HUES48 (cell line): ENCODE data around the gene FCHO1.

Experiments used
- H3K27ac ChIP-seq: one replicate; pipeline ENCODE4 v1.7.0; 2013; ENCODE audit warnings: low read depth, low read length, inconsistent platforms
- H3K27me3 ChIP-seq: 2 replicates; pipeline ENCODE4 v1.6.1; 2013; ENCODE audit warnings: mild to moderate bottlenecking, low read length; ENCODE audit not compliant: control insufficient read depth, insufficient read depth
- H3K36me3 ChIP-seq: 2 replicates; pipeline ENCODE4 v1.6.1; 2013; ENCODE audit warnings: low read length; ENCODE audit not compliant: control insufficient read depth, insufficient read depth
- H3K4me1 ChIP-seq: 2 replicates; pipeline ENCODE4 v1.6.1; 2013; ENCODE audit warnings: mild to moderate bottlenecking, low read length; ENCODE audit not compliant: control insufficient read depth, insufficient read depth
- H3K4me3 ChIP-seq: 2 replicates; pipeline ENCODE4 v1.5.1; 2013; ENCODE audit warnings: mild to moderate bottlenecking, low read depth, low read length
- H3K9ac ChIP-seq: 2 replicates; pipeline ENCODE4 v1.6.1; 2013; ENCODE audit warnings: mild to moderate bottlenecking, low read depth, low read length, moderate library complexity
- H3K9me3 ChIP-seq: 2 replicates; pipeline ENCODE4 v1.6.1; 2013; ENCODE audit warnings: low read length; ENCODE audit not compliant: control insufficient read depth, insufficient read depth

The FCHO1 gene

GRCh38 chr19:17735410-17735809, 15.9 kb upstream of the FCHO1 start:
- H3K27ac ChIP-seq: no peak overlapping the region
- no peaks in the 10 kb centered on the region for H3K4me1 ChIP-seq
- H3K4me3 ChIP-seq: no peak overlapping the region
- H3K27me3 ChIP-seq: no peaks in the 10 kb centered on the region
- no peaks in the 10 kb centered on the region for H3K9me3 ChIP-seq
- H3K9ac ChIP-seq: no peak overlapping the region
- H3K36me3 ChIP-seq: peaks cover 51% of the 10 kb centered on the region

DNA sequence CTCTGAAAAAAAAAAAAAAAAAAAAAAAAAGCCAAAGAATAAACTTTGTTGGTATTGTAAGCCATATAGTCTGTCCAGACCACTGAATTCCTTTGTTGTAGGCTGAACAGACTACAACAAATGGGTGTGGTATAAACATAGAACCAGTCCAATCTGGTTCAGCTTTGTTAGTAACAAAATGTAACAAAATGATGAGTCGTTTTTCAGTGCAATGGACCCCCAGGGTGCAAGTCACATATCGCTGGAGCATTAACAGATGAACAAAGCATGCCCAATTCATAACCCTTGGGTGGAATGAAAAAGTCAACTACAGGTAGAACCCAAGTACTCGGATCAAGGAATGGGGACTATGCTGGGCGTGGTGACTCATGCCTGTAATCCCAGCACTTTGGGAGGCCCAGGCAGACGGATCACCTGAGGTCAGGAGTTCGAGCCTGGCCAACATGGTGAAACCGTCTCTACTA, 13.6 kb upstream of the FCHO1 start:
- no peak overlapping the region for H3K9ac ChIP-seq
- no peaks in the 10 kb centered on the region for H3K4me1 ChIP-seq
- no peak overlapping the region for H3K4me3 ChIP-seq

GRCh38 chr19:17739121-17739875, 12.0 kb upstream of the FCHO1 start:
- Histone ChIP-seq H3K4me1 (no peaks in the 10 kb centered on the region), H3K9ac (no peak overlapping the region), H3K36me3 (peaks cover 14% of the 10 kb centered on the region), H3K27me3 (no peaks in the 10 kb centered on the region), H3K4me3 (no peak overlapping the region), H3K9me3 (no peaks in the 10 kb centered on the region), H3K27ac (peak overlapping the region; percentile 26)

More for the DNA sequence above, 13.6 kb upstream of the FCHO1 start:
- Histone ChIP-seq H3K27ac (no peak overlapping the region), H3K27me3 (no peaks in the 10 kb centered on the region), H3K36me3 (peaks cover 29% of the 10 kb centered on the region), H3K9me3 (no peaks in the 10 kb centered on the region)

DNA sequence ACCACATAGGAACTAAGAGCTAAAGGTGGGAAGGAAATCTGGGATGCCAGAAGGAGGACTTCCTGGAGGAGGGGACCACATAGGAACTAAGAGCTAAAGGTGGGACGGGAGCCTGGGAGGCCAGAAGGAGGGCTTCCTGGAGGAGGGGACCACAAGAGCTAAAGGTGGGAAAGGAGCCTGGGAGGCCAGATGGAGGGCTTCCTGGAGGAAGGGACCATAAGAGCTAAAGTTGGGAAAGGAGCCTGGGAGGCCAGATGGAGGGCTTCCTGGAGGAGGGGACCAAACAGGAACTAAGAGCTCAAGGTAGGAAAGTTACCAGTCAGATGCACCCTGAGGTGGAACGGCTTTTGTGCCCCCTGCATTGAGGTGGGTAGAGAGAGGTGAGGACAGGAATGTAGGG, 9.8 kb upstream of the FCHO1 start:
- Histone ChIP-seq H3K27me3 (no peaks in the 10 kb centered on the region), H3K4me3 (no peak overlapping the region), H3K27ac (no peak overlapping the region), H3K4me1 (no peaks in the 10 kb centered on the region), H3K9me3 (no peaks in the 10 kb centered on the region), H3K9ac (no peak overlapping the region), H3K36me3 (peaks cover 2% of the 10 kb centered on the region; the same call in 1 of the 2 replicates)

DNA sequence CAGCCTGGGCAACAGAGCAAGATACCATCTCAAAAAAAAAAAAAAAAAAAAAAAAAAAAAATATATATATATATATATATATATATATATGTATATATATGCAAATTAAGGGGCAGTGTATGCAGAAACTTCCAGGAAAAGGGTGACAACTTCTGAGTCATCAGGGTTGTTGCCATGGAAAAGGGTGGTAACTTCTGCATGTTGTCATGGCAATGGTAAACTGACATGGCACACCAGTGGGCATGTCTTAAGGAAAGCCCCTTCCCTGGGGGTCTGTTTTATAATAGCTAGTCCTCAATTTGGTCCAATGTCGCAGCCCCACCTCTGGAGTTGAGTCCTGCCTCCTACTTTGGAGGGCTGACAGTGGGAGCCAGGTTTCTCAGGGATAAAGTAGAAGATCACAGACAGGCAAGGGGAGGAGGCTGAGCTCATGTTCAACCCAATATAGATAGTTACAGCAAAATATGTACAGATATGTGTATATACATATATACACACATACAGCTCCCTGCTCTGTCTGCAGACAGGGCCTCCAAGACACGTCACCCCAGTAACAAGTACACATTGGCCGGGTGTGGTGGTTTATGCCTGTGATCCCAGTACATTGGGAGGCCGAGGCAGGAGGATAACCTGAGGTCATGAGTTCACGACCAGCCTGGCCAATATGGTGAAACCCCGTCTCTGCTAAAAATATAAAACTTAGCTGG, 7.2 kb upstream of the FCHO1 start:
- H3K4me1 ChIP-seq: no peaks in the 10 kb centered on the region
- H3K4me3 ChIP-seq: no peak overlapping the region
- H3K27ac ChIP-seq: no peak overlapping the region
- H3K9me3 ChIP-seq: no peaks in the 10 kb centered on the region
- H3K9ac ChIP-seq: no peak overlapping the region
- no peaks in the 10 kb centered on the region for H3K36me3 ChIP-seq
- no peaks in the 10 kb centered on the region for H3K27me3 ChIP-seq

GRCh38 chr19:17747205-17748098, 3.8 kb upstream of the FCHO1 start:
- no peaks in the 10 kb centered on the region for H3K9me3 ChIP-seq
- no peaks in the 10 kb centered on the region for H3K4me1 ChIP-seq
- H3K27me3 ChIP-seq: no peaks in the 10 kb centered on the region
- H3K27ac ChIP-seq: no peak overlapping the region
- H3K4me3 ChIP-seq: peak overlapping the region; percentile 76
- no peaks in the 10 kb centered on the region for H3K36me3 ChIP-seq
- H3K9ac ChIP-seq: no peak overlapping the region

- Histone ChIP-seq H3K4me1 (no peaks in the 10 kb centered on the region; the same call in 1 of the 2 replicates), H3K27me3 (no peaks in the 10 kb centered on the region), H3K36me3 (no peaks in the 10 kb centered on the region), H3K27ac (no peak overlapping the region), H3K9me3 (no peaks in the 10 kb centered on the region), H3K9ac (no peak overlapping the region), H3K4me3 (no peak overlapping the region)
These were observed 2.2 kb upstream of the FCHO1 start for GRCh38 chr19:17748884-17749638.

DNA sequence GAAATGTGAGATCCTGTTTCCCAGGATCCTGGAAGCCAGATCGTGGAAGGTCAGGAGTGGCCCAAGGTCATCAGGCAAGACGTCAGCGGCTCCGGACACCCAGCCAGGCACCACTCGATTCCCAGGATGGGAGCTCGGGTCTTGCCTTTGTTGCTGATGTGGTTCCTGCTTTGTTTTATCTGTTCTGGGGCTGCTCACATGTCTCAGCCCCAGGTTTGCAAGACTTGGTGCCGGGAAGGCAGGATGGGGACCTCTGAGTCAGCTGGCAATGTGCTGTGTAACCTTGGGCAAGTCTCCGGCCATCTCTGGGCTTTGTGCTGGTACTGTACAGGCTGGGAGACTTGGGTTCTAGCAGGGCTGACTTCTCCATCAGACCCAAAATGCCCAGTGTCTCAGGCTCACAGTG, 1.4 kb upstream of the FCHO1 start:
- no peak overlapping the region for H3K4me3 ChIP-seq

GRCh38 chr19:17751912-17752273, 616 bp downstream of the FCHO1 start:
- Histone ChIP-seq H3K9ac (no peak overlapping the region), H3K4me3 (no peak overlapping the region), H3K36me3 (no peaks in the 10 kb centered on the region), H3K27me3 (no peaks in the 10 kb centered on the region), H3K9me3 (no peaks in the 10 kb centered on the region), H3K27ac (no peak overlapping the region), H3K4me1 (no peaks in the 10 kb centered on the region; the same call in 1 of the 2 replicates)

More for the DNA sequence above, 1.4 kb upstream of the FCHO1 start:
- Histone ChIP-seq H3K4me1 (no peaks in the 10 kb centered on the region; the same call in 1 of the 2 replicates), H3K27me3 (no peaks in the 10 kb centered on the region), H3K27ac (no peak overlapping the region), H3K9ac (no peak overlapping the region), H3K36me3 (no peaks in the 10 kb centered on the region), H3K9me3 (no peaks in the 10 kb centered on the region)

DNA sequence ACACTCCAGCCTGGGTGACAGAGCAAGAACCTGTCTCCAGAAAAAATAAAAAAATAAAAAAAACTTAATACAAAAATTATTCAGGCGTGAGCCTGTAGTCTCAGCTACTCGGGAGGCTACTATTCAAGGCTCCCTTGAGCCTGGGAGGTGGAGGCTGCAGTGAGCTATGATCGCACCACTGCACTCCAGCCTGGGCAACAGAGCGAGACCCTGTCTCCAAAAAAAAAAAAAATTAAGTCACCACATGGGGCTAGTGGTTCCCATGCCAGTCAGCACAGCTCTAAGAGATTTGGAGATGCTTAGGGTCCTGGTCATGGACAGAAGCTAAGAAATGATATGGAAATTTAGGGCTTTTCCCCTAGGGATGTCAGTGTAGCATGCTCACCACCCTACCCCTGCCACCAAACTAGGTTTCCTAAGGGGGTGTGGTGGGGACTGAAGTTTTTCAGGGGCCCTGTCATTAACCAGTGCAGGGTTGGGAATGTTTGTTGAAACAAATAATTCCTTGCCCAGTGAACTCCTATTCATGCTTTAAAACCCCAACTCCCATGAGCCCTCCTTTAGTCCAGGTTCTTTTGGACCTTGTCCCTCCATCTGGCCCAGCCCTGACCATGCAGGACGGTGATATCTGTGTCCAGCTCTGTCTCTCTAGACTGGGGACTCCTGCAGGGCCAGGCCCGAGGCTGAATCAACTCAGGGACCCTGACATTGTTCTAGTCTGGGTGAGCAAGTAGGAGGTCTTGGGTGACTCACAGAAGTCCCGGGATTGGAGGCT, 1.8 kb downstream of the FCHO1 start:
- H3K27me3 ChIP-seq: no peaks in the 10 kb centered on the region
- H3K27ac ChIP-seq: no peak overlapping the region

More for the DNA sequence above, 1.8 kb downstream of the FCHO1 start:
- H3K4me1 ChIP-seq: no peaks in the 10 kb centered on the region; the same call in 1 of the 2 replicates
- no peak overlapping the region for H3K4me3 ChIP-seq
- no peak overlapping the region for H3K9ac ChIP-seq
- H3K36me3 ChIP-seq: no peaks in the 10 kb centered on the region
- H3K9me3 ChIP-seq: no peaks in the 10 kb centered on the region
